SK-N-DZ (cell line): ENCODE results near the gene RABGAP1.

ENCODE experiments used
- DNase-seq: peaks from one replicate; pipeline ENCODE4 v3.0.0-alpha.2; 2015; ENCODE audit warnings: low spot score

The RABGAP1 gene

GRCh38 chr9:123046406-123047195, 105.8 kb downstream of the RABGAP1 start:
- no peak for DNase-seq

DNA sequence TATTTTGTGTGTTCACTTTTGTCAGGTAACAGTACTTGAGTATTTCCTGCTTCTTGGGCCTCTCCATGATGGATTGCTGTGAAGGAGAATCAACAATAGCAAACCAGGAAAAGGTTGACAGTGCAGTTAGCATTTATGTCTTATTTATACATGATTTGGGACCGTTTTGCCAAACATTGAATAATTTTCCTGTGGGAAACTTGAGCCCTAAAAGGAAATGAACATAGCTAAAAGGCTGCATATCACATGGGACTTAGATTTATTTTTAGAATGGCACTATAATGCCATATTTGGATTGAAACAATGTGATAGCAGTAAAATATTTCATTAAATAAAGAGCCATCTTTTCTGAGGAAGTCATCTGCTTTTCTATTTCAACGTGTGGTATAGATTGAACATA, 107.9 kb downstream of the RABGAP1 start:
- no peak for DNase-seq

DNA sequence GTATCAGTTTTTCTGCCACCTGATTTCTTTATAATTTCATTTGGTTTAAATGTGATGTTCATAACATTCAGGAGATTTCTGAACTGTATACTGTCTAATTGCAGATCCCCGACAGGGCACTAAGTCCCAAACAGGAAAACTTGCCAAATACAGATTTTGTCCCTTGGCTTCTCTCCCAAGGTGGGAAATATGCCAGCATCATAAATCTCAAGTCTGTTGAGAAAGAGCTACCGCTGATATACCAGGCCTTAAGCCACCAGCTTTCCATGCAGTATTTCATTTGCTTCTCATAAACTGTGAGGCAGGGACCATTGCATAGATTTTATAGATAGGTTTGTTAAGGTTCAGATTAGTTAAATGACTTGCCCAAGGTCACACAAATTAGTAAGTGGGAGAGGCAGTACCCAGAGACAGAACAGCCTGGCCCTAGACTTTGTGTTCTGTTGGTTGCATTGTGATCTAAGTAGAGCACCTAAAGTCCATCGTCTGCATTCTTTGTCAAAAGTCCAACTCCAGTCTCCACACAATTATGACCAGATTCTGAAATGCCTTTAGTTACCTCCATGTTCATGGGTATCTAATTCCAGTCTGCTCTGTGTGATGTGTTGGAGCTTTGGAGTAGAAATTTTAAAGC, 108.9 kb downstream of the RABGAP1 start:
- no peak for DNase-seq

DNA sequence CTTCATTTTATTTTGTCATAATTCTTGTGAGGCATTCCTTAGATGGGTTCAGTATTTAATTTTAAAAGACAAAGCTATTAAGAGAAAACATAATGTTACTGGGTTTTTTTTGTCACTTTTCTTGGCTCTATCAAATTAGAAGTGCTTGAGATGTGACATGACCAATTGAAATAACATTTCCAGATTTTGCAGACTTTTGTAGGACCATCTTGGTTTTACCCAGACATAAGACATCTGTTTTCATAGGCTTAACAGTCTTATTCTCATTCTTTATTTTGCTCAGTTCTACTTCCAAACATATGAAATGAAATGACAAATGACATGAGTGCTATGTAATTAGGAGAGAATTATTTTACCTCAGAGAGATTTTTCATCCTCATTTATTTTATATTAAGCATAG, 112.2 kb downstream of the RABGAP1 start:
- DNase-seq = no peak

- DNase-seq = no peak
Measured at GRCh38 chr9:123053711-123054110, 112.9 kb downstream of the RABGAP1 start.

DNA sequence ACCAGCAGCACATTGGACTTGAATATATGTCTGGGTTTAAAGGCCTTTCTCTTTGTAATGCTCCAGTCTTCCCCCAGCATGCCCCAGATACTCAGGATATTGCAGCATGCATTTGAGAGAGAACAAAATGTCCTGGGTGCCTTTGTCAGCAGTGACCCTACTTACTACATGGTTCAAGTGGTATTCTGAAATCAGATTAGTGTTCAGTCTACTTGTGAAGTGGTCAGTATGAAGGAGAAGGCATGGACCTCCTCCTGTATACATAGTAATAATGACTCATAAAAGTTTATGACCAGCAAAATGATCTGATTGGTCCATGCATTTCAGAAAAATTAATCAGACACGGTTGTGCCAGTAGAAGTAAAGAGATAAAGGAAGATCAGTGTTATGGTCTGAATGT, 118.0 kb downstream of the RABGAP1 start:
- DNase-seq = no peak

DNA sequence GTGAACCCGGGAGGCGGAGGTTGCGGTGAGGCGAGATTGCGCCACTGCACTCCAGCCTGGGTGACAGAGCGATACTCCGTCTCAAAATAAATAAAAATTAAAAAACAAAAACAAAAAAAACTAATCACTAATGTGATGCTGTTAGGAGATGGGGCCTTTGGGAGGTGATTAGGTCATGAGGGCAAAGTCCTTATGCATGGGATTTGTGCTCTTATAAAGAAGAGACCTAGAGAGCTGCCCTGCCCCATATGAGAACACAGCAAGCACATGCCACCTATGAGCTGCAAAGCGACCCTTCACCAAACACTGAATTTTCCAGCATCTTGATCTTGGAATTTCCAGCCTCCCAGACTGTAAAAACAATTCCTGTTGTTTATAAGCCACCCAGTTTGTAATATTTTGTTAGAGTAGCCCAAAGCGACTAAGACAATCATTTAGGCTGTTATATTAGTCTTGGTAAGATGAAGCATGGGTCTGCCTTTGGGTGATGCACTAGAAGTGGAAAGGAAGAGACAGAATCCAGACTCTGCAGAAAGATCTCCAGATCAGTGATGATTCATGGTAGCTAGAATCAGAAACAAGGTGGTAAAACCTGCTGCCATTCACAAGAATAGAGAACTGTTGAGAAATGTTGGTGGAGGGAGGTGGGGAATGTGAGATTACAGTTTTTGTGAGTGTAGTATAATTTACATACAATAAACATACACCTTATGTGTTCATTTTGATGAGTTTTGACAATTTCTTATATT, 118.8 kb downstream of the RABGAP1 start:
- DNase-seq = no peak

DNA sequence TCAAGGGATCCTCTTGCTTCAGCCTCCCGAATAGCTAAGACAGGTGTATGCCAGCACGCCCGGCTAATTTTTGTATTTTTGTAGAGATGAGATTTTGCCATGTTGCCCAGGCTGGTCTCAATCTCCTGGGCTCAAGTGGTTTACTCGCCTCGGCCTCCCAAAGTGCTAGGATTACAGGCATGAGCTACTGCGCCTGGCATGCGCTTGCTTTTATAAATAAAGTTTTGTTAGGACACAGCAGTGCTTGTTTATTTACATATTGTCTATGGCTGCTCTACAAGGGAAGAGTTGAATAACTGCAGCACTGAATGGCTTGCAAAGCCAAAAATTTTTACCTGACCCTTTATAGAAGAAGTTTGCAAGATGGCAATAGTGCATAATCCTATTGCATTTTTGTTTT, 120.4 kb downstream of the RABGAP1 start:
- no peak for DNase-seq

DNA sequence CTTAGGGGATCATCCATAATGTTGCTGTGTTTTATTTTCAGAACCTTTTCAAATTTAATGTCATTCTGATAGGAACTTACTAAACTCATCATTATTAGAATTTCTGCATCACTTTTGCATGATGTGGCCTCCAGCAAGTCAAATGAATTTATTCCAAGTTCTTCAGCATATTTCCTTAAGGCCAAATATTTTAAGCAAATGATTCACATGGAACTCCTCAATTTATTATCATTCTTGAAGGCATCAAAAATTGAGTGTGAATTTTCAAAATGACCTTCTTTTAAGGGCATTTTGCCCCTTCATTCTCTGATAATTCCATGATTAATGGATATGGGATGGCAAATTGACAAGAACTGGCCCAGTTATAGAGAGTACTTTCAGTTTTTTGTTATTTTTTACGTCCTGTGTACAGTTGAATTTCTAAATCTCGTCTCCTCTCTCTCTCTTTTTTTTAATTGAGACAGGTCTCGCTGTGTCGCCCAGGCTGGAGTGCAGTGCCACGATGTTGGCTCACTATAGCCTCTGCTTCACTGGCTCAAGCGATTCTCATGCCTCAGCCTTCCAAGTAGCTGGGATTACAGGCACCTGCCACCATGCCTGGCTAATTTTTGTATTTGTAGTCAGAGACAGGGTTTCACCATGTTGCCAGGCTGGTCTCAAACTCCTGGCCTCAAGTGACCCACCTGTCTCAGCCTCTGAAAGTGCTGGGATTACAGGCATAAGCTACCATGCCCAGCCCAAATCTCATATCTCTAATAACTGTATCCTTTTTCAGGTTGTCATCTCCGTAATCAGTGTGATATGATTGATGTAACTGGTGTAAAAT, 121.7 kb downstream of the RABGAP1 start:
- no peak for DNase-seq

- DNase-seq = no peak
Measured at GRCh38 chr9:123063177-123063598, 122.4 kb downstream of the RABGAP1 start.

DNA sequence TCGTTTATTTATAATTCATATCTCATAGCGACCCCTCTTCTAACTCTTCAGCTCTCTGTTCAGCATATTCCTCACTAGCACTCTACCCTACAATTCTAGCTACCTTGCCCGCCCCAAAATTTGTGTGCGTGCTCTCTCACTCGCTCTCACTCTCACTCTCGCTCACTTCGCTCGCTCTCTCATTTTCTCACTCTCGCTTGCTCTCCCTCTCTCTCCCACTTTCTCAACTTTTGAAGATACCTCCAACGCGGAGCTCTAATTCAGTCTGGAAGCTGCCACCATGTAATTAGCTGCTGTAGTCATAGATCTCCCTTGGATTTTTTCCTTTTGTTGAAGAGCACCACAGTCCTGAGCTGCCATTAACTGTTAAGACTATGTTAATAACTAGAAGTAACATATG, 123.1 kb downstream of the RABGAP1 start:
- DNase-seq = no peak

DNA sequence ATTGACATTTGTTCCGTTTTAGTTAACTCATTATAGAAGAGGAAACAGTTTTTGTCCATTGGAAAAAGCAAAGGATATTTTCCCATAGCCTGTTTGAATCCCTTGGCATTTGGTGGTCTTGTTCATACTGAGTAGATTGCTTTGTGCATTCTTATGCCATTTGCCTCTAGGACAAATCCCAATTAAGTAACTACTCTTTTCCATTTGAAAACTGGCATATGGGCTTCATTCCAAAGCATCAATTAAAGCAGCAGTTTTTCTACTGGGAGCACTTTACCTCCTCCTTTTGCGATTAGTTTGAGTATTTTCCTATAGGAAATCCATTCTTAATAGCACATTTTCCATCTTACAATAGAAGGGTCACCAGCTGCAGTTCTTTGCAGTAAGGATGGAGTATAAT, 123.9 kb downstream of the RABGAP1 start:
- DNase-seq = no peak

DNA sequence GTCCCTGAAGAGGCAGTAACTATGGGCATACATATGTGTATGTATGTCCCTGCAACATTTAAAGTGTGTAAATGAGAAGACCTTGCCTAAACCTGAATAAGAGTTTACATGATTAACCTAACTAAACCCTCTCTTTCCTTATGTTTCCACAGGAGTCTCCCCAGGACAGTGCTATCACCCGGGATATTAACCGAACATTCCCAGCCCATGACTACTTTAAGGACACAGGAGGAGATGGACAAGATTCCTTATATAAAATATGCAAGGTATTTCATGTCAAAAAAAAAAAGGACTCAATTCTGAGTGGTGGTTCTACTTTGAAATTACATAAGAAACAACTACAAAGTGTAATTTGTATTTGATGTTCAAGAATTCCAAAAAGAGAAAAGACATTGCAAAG, 124.4 kb downstream of the RABGAP1 start:
- no peak for DNase-seq

DNA sequence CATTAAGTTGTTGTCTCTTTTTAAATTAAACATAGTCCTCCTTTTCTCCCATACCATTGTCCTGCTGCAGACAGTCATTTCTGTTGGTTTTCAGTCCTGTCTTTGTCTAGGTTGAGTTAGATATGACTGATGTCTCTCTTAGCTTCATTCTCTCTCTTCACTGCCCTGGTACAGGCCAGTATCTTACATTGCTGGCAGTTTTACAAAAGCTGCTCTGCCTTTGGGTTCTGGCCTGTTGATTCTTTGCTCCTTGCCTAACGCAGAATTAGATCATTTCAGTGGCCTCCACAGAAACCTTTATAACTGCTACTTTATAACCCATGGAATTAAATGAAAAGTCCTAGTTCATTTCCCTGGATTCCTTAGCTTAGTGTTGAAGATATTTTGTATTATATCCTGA, 126.3 kb downstream of the RABGAP1 start:
- no peak for DNase-seq

DNA sequence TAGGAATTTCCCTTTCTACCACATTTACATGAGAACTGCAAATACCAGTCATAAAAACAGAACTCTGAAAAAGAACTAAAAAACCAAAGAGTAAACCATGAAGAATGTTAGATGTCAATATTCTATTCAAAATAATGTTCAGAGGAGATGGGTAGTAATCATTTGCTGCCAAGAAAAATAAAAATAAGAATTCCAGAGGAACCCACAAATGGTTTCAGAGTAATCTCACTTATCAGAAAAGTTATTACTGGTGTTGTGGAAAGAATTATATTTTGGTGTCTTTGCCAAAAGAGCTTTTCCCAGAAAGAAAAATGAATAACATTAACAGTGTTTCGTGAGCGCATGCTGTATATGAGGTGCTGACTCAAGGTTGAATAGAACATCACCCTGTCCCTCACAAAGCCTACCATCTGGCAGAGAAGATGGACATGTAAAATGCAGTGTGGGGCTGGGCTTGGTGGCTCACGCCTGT, 128.2 kb downstream of the RABGAP1 start:
- no peak for DNase-seq

DNA sequence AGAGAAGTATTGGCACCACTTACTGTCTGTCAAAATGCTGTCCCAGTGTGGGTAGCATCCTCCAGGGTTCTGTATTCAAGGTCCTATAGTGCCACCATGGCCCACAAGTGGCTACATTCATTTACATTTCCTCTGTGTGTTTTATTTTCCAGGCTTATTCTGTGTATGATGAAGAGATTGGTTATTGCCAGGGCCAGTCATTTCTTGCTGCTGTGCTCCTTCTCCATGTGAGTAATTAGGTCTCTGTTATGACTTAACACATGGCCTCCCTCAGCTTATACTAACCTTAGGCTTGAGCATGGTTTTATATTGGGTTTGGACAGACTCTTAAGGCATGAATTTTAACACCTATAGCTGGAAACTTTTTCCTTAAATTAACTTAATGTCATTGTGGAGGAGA, 129.4 kb downstream of the RABGAP1 start:
- no peak for DNase-seq

GRCh38 chr9:123072407-123072995, 131.7 kb downstream of the RABGAP1 start:
- no peak for DNase-seq

DNA sequence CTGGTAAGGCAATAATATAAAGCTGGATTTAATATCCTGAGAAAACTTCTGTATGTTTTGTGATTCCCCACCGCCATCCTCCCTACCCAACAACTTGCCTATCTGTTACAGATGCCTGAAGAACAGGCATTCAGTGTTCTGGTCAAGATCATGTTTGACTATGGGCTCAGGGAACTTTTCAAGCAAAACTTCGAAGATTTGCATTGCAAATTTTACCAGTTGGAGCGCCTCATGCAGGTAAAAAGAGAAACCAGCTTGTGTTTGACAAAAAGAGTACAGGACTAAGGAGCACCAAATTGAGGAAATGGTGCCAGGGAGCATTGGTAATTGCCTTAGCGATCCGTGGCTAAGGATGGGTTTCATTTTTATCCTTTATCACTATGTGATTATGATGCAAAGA, 132.6 kb downstream of the RABGAP1 start:
- DNase-seq = no peak

- DNase-seq = no peak
Measured at GRCh38 chr9:123073991-123074422, 133.2 kb downstream of the RABGAP1 start.

- no peak for DNase-seq
Measured at GRCh38 chr9:123074628-123075027, 133.8 kb downstream of the RABGAP1 start.

GRCh38 chr9:123080444-123080843, 139.6 kb downstream of the RABGAP1 start:
- no peak for DNase-seq
